Endothelial cell of umbilical vein (primary cell): ENCODE results near the gene UBN2. TPM values are rescaled to one million over a fixed set of nuclear protein-coding genes. Genes with fewer than 3 reads are reported as not detected.

Source experiments
- BruUV-seq: library from RNA; stranded (reverse); fragments of 400-500 nt; replicated peaks from 2 replicates; lab custom pipeline; 2021; lab: Mats Ljungman, UMichigan
- CTCF ChIA-PET: fragments of 300-600, 350-600 bp; sonication (Branson Sonifier 250); formaldehyde crosslinking; loops from one replicate; lab custom pipeline; 2021; ENCODE audit warnings: antibody characterized with exemption, inconsistent platforms; lab: Charles Lee
- POLR2A ChIA-PET: fragments of 300-600, 350-600 bp; sonication (Branson Sonifier 250); formaldehyde crosslinking; loops from one replicate; lab custom pipeline; 2021; ENCODE audit warnings: antibody characterized with exemption, inconsistent platforms; lab: Charles Lee
- DNase-seq: peaks from one replicate; pipeline ENCODE4 v3.0.0-alpha.2; 2011; ENCODE audit warnings: low read depth, low spot score
- FAIRE-seq: peaks from 2 replicates; lab custom pipeline; 2011; peaks lifted over from hg19 to GRCh38; lab: Jason Lieb, UNC
- H2AFZ ChIP-seq: 2 replicates; pipeline ENCODE4 v1.6.0; 2012; ENCODE audit warnings: low read depth, low read length, control low read depth, inconsistent platforms
- H3K27ac ChIP-seq: 2 replicates; pipeline ENCODE4 v1.5.1; 2011; ENCODE audit warnings: low read depth, mild to moderate bottlenecking, control low read depth, low read length, moderate library complexity; ENCODE audit not compliant: insufficient read depth
- H3K27me3 ChIP-seq, 2 experiments: 2 replicates each; pipeline versions ENCODE4 v1.6.0 to v1.6.1; 2011; ENCODE audit warnings: low read length in 2 of 2, mixed read lengths in 1 of 2; ENCODE audit not compliant: control insufficient read depth in 2 of 2, insufficient read depth in 2 of 2
- H3K36me3 ChIP-seq, 2 experiments: 2 replicates in 1 of 2; 3 replicates in 1 of 2; pipeline ENCODE4 v1.5.1; 2011; ENCODE audit warnings: low read length in 2 of 2, mild to moderate bottlenecking in 1 of 2, moderate library complexity in 1 of 2; ENCODE audit not compliant: control insufficient read depth in 2 of 2, insufficient read depth in 2 of 2; ENCODE audit errors: extremely low read depth in 1 of 2
- H3K4me1 ChIP-seq: 3 replicates; pipeline ENCODE4 v1.5.1; 2011; ENCODE audit warnings: mild to moderate bottlenecking, low read length; ENCODE audit not compliant: control insufficient read depth, insufficient read depth; ENCODE audit errors: extremely low read depth
- H3K4me2 ChIP-seq: 2 replicates; pipeline ENCODE4 v1.6.1; 2011; ENCODE audit warnings: low read length, control low read depth, mixed read lengths; ENCODE audit not compliant: insufficient read depth
- H3K4me3 ChIP-seq, 3 experiments: fragments of 200-600 bp in 1 of 3; sonication (generic), shearing (Covaris generic) in 1 of 3; replicated peaks in 1 of 3; 2 replicates each; pipeline ENCODE4 v1.5.1; 2011 to 2016; ENCODE audit warnings: control low read depth in 3 of 3, low read length in 3 of 3, mild to moderate bottlenecking in 2 of 3, inconsistent platforms in 1 of 3, low read depth in 1 of 3, moderate library complexity in 1 of 3; ENCODE audit not compliant: insufficient read depth in 1 of 3
- H3K79me2 ChIP-seq: 2 replicates; pipeline ENCODE4 v1.6.0; 2012; ENCODE audit warnings: low read length, inconsistent platforms; ENCODE audit not compliant: control insufficient read depth, insufficient read depth
- H3K9ac ChIP-seq: replicated peaks from 2 replicates; pipeline ENCODE3; 2011; ENCODE audit warnings: low read length, control low read depth; ENCODE audit not compliant: insufficient read depth; ENCODE audit errors: extremely low read depth
- H3K9me1 ChIP-seq: replicated peaks from 3 replicates; pipeline ENCODE4 v1.6.0; 2011; ENCODE audit warnings: mild to moderate bottlenecking, low read length; ENCODE audit not compliant: control insufficient read depth, insufficient read depth; ENCODE audit errors: extremely low read depth
- H3K9me3 ChIP-seq: replicated peaks from 2 replicates; pipeline ENCODE4 v1.5.1; 2012; ENCODE audit warnings: low read length, inconsistent platforms; ENCODE audit not compliant: control insufficient read depth, insufficient read depth
- H4K20me1 ChIP-seq: replicated peaks from 2 replicates; pipeline ENCODE3; 2011; ENCODE audit warnings: mild to moderate bottlenecking, low read length; ENCODE audit not compliant: control insufficient read depth, insufficient read depth; ENCODE audit errors: extremely low read depth
- CTCF ChIP-seq, 2 donors: IDR thresholded peaks; 1 replicate in 1 of 2; 2 replicates in 1 of 2; pipeline ENCODE4 v1.5.1; 2011; ENCODE audit warnings: low read length in 2 of 2, mild to moderate bottlenecking in 2 of 2, moderate library complexity in 2 of 2, control low read depth in 1 of 2, inconsistent platforms in 1 of 2, low read depth in 1 of 2; ENCODE audit not compliant: insufficient read depth in 1 of 2; ENCODE audit errors: extremely low read depth in 1 of 2
- FOS ChIP-seq: IDR thresholded peaks from 2 replicates; pipeline ENCODE4 v1.6.1; 2011; ENCODE audit warnings: mild to moderate bottlenecking, low read length, moderate library complexity, borderline replicate concordance; ENCODE audit not compliant: insufficient read depth
- GATA2 ChIP-seq: IDR thresholded peaks from 2 replicates; pipeline ENCODE4 v1.7.0; 2011; ENCODE audit warnings: low read depth, mild to moderate bottlenecking, moderate library complexity, mixed read lengths, low read length; ENCODE audit not compliant: insufficient read length, insufficient read depth
- JUN ChIP-seq: IDR thresholded peaks from 2 replicates; pipeline ENCODE4 v1.6.1; 2011; ENCODE audit warnings: borderline replicate concordance, low read depth; ENCODE audit not compliant: insufficient read length, insufficient read depth
- MYC ChIP-seq: IDR thresholded peaks from one replicate; pipeline ENCODE4 v1.6.1; 2011; ENCODE audit warnings: mild to moderate bottlenecking, low read depth, low read length
- POLR2A ChIP-seq: IDR thresholded peaks from 2 replicates; pipeline ENCODE4 v1.6.1; 2012; ENCODE audit warnings: low read depth, mild to moderate bottlenecking, control low read depth, low read length
- POLR2AphosphoS5 ChIP-seq: IDR thresholded peaks from 2 replicates; pipeline ENCODE4 v1.6.1; 2012; ENCODE audit warnings: low read depth, mild to moderate bottlenecking, control low read depth, low read length, moderate library complexity; ENCODE audit not compliant: insufficient read depth
- dilution Hi-C: fragments of 300-500 bp; cut with MboI; formaldehyde crosslinking; loops from one replicate; pipeline ENCODE4 v1.15.0; 2019; ENCODE audit warnings: low sequenced_read_pairs; ENCODE audit not compliant: extremely low pct_ligation_motif_present
- intact Hi-C: fragments of 100-400 bp; cut with micrococcal nuclease; formaldehyde crosslinking; loops from one replicate; pipeline ENCODE4 v1.10.0; 2022
- polyA plus RNA-seq, 4 experiments: library from polyadenylated mRNA; depleted of rRNA in 3 of 4; stranded (reverse) in 3 of 4; unstranded in 1 of 4; fragments of >200 nt; gene quantifications; 2 replicates each; pipeline versions ENCODE4 v1.2.1 to v1.2.3, GENCODE V29; 2011 to 2012; ENCODE audit warnings: missing spikeins in 1 of 4
- total RNA-seq: library from RNA; stranded (reverse); gene quantifications from 2 replicates; pipeline ENCODE4 v1.2.3, GENCODE V29; 2021

The UBN2 gene
- total and polyA plus RNA-seq, 2 donors (not counting 3 experiments of a cell fraction or from before 2014, with no cell fraction given) = 2.2 to 14.2 TPM

GRCh38 chr7:139286144-139286543, 55.1 kb downstream of the UBN2 start:
- DNase-seq (no peak), FAIRE-seq (no peak)
- POLR2A ChIA-PET = no interaction called here
- BruUV-seq = no TSS peak
- Histone ChIP-seq H3K27me3 (no peaks in the 10 kb centered on the region), H3K27ac (no peak overlapping the region), H4K20me1 (no peaks in the 10 kb centered on the region), H2AFZ (no peak overlapping the region), H3K4me3 (no peak overlapping the region), H3K9ac (no peak overlapping the region), H3K9me1 (no peaks in the 10 kb centered on the region), H3K4me2 (no peak overlapping the region), H3K36me3 (peaks cover 8 to 12% of the 10 kb centered on the region in 2 experiments), H3K79me2 (no peaks in the 10 kb centered on the region), H3K4me1 (no peaks in the 10 kb centered on the region), H3K9me3 (no peaks in the 10 kb centered on the region)
- CTCF ChIA-PET = interaction anchor here (2.1 kb wide), 1 partner anchor 13 kb away, joined by 6 read pairs; no protein-coding TSS in a partner anchor
- no peak for TF ChIP-seq JUN
- dilution Hi-C loops (no loop called here), intact Hi-C loops (no loop called here)

- BruUV-seq = no TSS peak
- intact Hi-C loops = no loop called here
- Histone ChIP-seq H2AFZ (no peak overlapping the region), H3K4me3 (no peak overlapping the region), H3K9me1 (no peaks in the 10 kb centered on the region), H3K27ac (no peak overlapping the region), H3K4me2 (no peak overlapping the region), H3K4me1 (no peaks in the 10 kb centered on the region), H3K9me3 (no peaks in the 10 kb centered on the region), H3K27me3 (no peaks in the 10 kb centered on the region), H4K20me1 (no peaks in the 10 kb centered on the region), H3K79me2 (no peaks in the 10 kb centered on the region), H3K9ac (no peak overlapping the region), H3K36me3 (peaks cover 0 to 2% of the 10 kb centered on the region in 2 experiments)
- ChIA-PET POLR2A (no interaction called here), CTCF (no interaction called here)
- DNase-seq = no peak
- dilution Hi-C loops = no loop called here
- FAIRE-seq = no peak
- TF ChIP-seq MYC = no peak
- no peak for TF ChIP-seq POLR2AphosphoS5
- no peak for TF ChIP-seq GATA2
- no peak for TF ChIP-seq POLR2A
- TF ChIP-seq CTCF (IDR thresholded peaks at IDR 0.05; ENCODE audit: extremely low read depth in 1 of 2, insufficient read depth in 1 of 2, low read depth in 1 of 2, low read length in 2 of 2) = no peak
- no peak for TF ChIP-seq FOS
Observed at GRCh38 chr7:139292821-139293220, 61.8 kb downstream of the UBN2 start.
